ENCODE results near the gene EMC1.

EMC1 gene

GRCh38 chr1:19213580-19213979 lies 37.7 kb downstream of the EMC1 start:
- DNase-seq (ENCODE audit: low spot score), result no peak
- TF ChIP-seq, protein P1, sequence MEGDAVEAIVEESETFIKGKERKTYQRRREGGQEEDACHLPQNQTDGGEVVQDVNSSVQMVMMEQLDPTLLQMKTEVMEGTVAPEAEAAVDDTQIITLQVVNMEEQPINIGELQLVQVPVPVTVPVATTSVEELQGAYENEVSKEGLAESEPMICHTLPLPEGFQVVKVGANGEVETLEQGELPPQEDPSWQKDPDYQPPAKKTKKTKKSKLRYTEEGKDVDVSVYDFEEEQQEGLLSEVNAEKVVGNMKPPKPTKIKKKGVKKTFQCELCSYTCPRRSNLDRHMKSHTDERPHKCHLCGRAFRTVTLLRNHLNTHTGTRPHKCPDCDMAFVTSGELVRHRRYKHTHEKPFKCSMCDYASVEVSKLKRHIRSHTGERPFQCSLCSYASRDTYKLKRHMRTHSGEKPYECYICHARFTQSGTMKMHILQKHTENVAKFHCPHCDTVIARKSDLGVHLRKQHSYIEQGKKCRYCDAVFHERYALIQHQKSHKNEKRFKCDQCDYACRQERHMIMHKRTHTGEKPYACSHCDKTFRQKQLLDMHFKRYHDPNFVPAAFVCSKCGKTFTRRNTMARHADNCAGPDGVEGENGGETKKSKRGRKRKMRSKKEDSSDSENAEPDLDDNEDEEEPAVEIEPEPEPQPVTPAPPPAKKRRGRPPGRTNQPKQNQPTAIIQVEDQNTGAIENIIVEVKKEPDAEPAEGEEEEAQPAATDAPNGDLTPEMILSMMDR (IDR thresholded peaks at IDR 0.05; ENCODE audit: extremely low read depth, missing control alignments), result no peak

GRCh38 chr1:19212167-19212566 lies 39.2 kb downstream of the EMC1 start:
- DNase-seq (ENCODE audit: low spot score), result no peak
- TF ChIP-seq, protein P1 (IDR thresholded peaks at IDR 0.05; ENCODE audit: extremely low read depth, missing control alignments), result no peak

DNA sequence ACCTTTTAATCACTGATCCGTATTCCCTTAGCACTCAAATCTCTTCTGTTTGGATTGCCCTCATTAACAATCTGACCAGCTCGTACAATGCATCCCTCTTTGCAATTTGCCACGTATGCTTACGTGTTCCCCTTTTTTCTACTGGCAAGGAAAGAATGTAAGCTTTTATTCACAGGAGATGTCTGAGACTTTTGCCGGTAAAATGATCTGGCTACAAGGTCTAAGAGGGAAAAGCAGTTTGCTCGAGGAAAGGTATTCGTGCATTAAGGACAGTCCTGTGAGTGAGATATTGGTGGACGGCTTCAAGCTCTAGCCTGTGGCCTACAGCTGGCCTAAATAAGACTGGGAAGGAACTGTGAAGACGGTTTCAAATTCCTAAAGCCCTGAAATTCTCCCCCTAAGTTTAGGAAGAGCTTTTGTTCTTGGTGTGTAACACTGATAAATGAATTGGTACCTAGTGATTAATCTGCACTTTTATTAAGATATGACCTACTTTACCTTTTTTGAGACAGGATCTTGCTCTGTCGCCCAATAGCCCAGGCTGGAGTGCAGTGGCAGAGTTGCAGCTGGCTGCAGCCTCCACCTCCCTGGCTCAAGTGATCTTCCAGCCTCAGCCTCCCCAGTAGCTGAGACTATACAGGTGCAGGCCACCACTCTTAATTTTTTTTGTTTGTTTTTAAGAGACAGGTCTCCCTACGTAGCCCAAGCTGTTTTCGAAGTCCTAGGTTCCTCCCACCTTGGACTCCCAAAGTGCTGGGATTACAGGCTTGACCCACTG lies 40.4 kb downstream of the EMC1 start:
- peak; percentile 11 for DNase-seq (ENCODE audit: low spot score)
- TF ChIP-seq, protein P1 (IDR thresholded peaks at IDR 0.05; ENCODE audit: extremely low read depth, missing control alignments), result no peak

DNA sequence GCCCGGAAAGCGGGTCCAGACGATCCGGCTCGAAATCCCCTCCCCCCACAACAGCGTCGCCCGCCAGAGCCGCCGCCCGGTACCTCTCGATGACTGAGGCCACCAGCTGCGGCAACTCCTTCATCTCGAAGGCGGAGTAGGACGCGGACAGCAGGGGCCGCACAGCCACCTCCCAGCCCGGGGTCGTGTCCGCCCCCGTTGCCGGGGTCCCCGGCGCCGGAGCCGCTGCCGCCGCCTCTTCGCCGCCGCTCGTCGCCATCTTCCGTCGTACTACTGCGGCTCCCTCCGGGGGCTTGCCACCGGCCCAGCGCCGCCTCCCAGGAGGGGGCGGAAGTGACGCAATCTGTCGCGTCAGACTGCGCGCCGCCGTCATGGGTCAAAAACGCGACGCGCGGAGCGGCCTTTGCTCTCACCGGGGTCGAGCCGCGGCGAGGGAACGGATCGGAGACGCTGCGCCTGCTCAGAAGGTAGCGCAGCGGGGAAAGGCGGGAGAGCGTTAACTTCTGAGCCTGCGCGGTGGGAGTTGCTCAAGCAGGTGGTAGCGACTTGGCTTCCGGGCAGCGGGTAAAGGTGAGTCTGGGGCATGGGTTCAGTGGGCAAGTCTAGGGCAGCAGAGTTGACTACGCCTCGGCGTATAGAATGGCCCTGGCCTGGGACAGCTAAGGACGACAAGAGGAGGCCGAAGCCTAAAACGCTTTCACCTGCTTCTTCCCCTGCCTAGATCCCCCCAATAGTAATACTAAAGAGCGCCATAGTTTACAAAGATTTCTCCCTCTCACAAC lies 41.1 kb downstream of the EMC1 start, which contains the start of gene UBR4:
Gene UBR4, minus strand, starts transcription at position 277 of the 782 bp plus-strand sequence. Its CDS starts 18 bp downstream, at position 259.
- peak; percentile 94 for DNase-seq (ENCODE audit: low spot score)
- TF ChIP-seq, protein P1 (IDR thresholded peaks at IDR 0.05; ENCODE audit: extremely low read depth, missing control alignments), result no peak

GRCh38 chr1:19209439-19209989 lies 41.8 kb downstream of the EMC1 start:
- peak; percentile 77 for DNase-seq (ENCODE audit: low spot score)
- TF ChIP-seq, protein P1 (IDR thresholded peaks at IDR 0.05; ENCODE audit: extremely low read depth, missing control alignments), result no peak

GRCh38 chr1:19208710-19209438 lies 42.5 kb downstream of the EMC1 start:
- TF ChIP-seq, protein P1 (IDR thresholded peaks at IDR 0.05; ENCODE audit: extremely low read depth, missing control alignments), result no peak
- DNase-seq (ENCODE audit: low spot score), result no peak
